NCI-H2196 (cell line): ENCODE data around the gene RGL3.
"Not testable (repeated sequence)": the region's sequence is repeated elsewhere in the genome, so short reads cannot be mapped to it uniquely, and the experiment has no call there.

Experiments
- DNase-seq: peaks from one replicate; lab custom pipeline; 2025; ENCODE audit not compliant: unreplicated experiment; lab: John Stamatoyannopoulos, UW

RGL3 gene

GRCh38 chr19:11418549-11419506, at the start of gene RGL3:
RGL3 (minus strand) TSS chr19:11419314; CDS start chr19:11419278, 36 bp downstream.
- DNase-seq = peak; percentile 65

- not testable (repeated sequence) for DNase-seq
These were observed 49.2 kb upstream of the RGL3 start for GRCh38 chr19:11468266-11468845.

GRCh38 chr19:11465600-11465999, 46.5 kb upstream of the RGL3 start:
- no peak for DNase-seq

GRCh38 chr19:11464333-11465265, 45.5 kb upstream of the RGL3 start:
- DNase-seq = no peak

- no peak for DNase-seq
These were observed 44.3 kb upstream of the RGL3 start for GRCh38 chr19:11463391-11463790.

GRCh38 chr19:11461453-11461852, 42.3 kb upstream of the RGL3 start:
- no peak for DNase-seq

GRCh38 chr19:11460207-11460606, 41.1 kb upstream of the RGL3 start:
- DNase-seq = no peak

GRCh38 chr19:11458912-11459311, 39.8 kb upstream of the RGL3 start:
- not testable (repeated sequence) for DNase-seq

GRCh38 chr19:11458236-11458900, 39.3 kb upstream of the RGL3 start:
- no peak for DNase-seq

GRCh38 chr19:11457831-11458230, 38.7 kb upstream of the RGL3 start:
- no peak for DNase-seq

- DNase-seq = no peak
These were observed 38.0 kb upstream of the RGL3 start for GRCh38 chr19:11457115-11457514.

GRCh38 chr19:11456659-11457058, 37.5 kb upstream of the RGL3 start:
- DNase-seq = no peak

- DNase-seq = not testable (repeated sequence)
These were observed 36.1 kb upstream of the RGL3 start for GRCh38 chr19:11455233-11455554.

GRCh38 chr19:11453468-11454341, 34.6 kb upstream of the RGL3 start:
- DNase-seq = no peak

- DNase-seq = no peak
These were observed 33.7 kb upstream of the RGL3 start for GRCh38 chr19:11452620-11453310.

- DNase-seq = no peak
These were observed 32.9 kb upstream of the RGL3 start for GRCh38 chr19:11451871-11452619.

GRCh38 chr19:11451327-11451870, 32.3 kb upstream of the RGL3 start:
- no peak for DNase-seq
